HG02642 (cell line): Measurements from ENCODE around the gene ERBB4.

ENCODE experiments used
- ATAC-seq: cut with Tn5 transposase; IDR thresholded peaks from one replicate; pipeline ENCODE4 v1.9.1; 2021; ENCODE audit warnings: mild to moderate bottlenecking; ENCODE audit not compliant: unreplicated experiment, poor library complexity

ERBB4 gene

GRCh38 chr2:212381428-212382102 is 157.0 kb downstream of the ERBB4 start:
- no peak for ATAC-seq

- ATAC-seq = no peak
These were observed 159.5 kb downstream of the ERBB4 start for GRCh38 chr2:212379103-212379502.

GRCh38 chr2:212367431-212367830 is 171.2 kb downstream of the ERBB4 start:
- no peak for ATAC-seq

- ATAC-seq = no peak
These were observed 174.3 kb downstream of the ERBB4 start for GRCh38 chr2:212364112-212364985.

GRCh38 chr2:212361174-212361756 is 177.3 kb downstream of the ERBB4 start:
- ATAC-seq = no peak

GRCh38 chr2:212360068-212360460 is 178.5 kb downstream of the ERBB4 start:
- no peak for ATAC-seq

- ATAC-seq = no peak
These were observed 179.1 kb downstream of the ERBB4 start for GRCh38 chr2:212359425-212360067.

- ATAC-seq = no peak
These were observed 181.0 kb downstream of the ERBB4 start for GRCh38 chr2:212357606-212358005.

- no peak for ATAC-seq
These were observed 184.2 kb downstream of the ERBB4 start for GRCh38 chr2:212354382-212354781.

- no peak for ATAC-seq
These were observed 190.1 kb downstream of the ERBB4 start for GRCh38 chr2:212348501-212348900.

- no peak for ATAC-seq
These were observed 191.7 kb downstream of the ERBB4 start for GRCh38 chr2:212346865-212347264.

- no peak for ATAC-seq
These were observed 192.6 kb downstream of the ERBB4 start for GRCh38 chr2:212345966-212346365.

GRCh38 chr2:212344131-212344530 is 194.5 kb downstream of the ERBB4 start:
- no peak for ATAC-seq

GRCh38 chr2:212343167-212343566 is 195.4 kb downstream of the ERBB4 start:
- no peak for ATAC-seq

GRCh38 chr2:212337486-212338343 is 200.9 kb downstream of the ERBB4 start:
- no peak for ATAC-seq

GRCh38 chr2:212337036-212337435 is 201.6 kb downstream of the ERBB4 start:
- ATAC-seq = no peak

- no peak for ATAC-seq
These were observed 208.3 kb downstream of the ERBB4 start for GRCh38 chr2:212330263-212330662.

GRCh38 chr2:212328712-212329496 is 209.7 kb downstream of the ERBB4 start:
- no peak for ATAC-seq

- ATAC-seq = no peak
These were observed 210.5 kb downstream of the ERBB4 start for GRCh38 chr2:212328136-212328535.
